ENCODE measurements around the gene MACF1. TPM values are rescaled to one million over a fixed set of nuclear protein-coding genes. Genes with fewer than 3 reads are reported as not detected.

The MACF1 gene
- total and polyA plus RNA-seq, 7 donors, result 38.9 to 162 (median 71.4) TPM

- TF ChIP-seq CTCF (IDR thresholded peaks at IDR 0.05), result no peak
- DNase-seq (no peak), ATAC-seq (no peak)
- H3K4me1 ChIP-seq, result no peaks in the 10 kb centered on the region
- no peaks in the 10 kb centered on the region for H3K9me3 ChIP-seq
- intact Hi-C loops (cut with DNase I), result no loop called here
- 88 to 96% (median 91%) methylated on average over 2 of the region's 2 CpGs for WGBS, 3 donors
- H3K36me3 ChIP-seq (ENCODE audit: insufficient read depth in 1 of 2, low read depth in 1 of 2), result peaks cover 15 to 98% of the 10 kb centered on the region in 2 donors
- H3K27me3 ChIP-seq (ENCODE audit: insufficient read depth in 3 of 3, low read length in 2 of 3), result no peaks in the 10 kb centered on the region
- H3K27ac ChIP-seq, result no peak overlapping the region
- H3K4me3 ChIP-seq, result no peak overlapping the region
Measured at GRCh38 chr1:39384305-39384704, 179.8 kb downstream of the MACF1 start.

GRCh38 chr1:39385067-39385988, 180.8 kb downstream of the MACF1 start:
- ATAC-seq (peak; percentile 41 to 49 (median 44)), DNase-seq (no peak)
- H3K36me3 ChIP-seq (ENCODE audit: insufficient read depth in 1 of 2, low read depth in 1 of 2), result peaks cover 15 to 98% of the 10 kb centered on the region in 2 donors
- no peak for TF ChIP-seq CTCF (IDR thresholded peaks at IDR 0.05)
- 72 to 81% (median 75%) methylated on average over 16 of the region's 16 CpGs for WGBS, 3 donors
- no peaks in the 10 kb centered on the region for H3K9me3 ChIP-seq
- no peaks in the 10 kb centered on the region for H3K27me3 ChIP-seq (ENCODE audit: insufficient read depth in 3 of 3, low read length in 2 of 3)
- intact Hi-C loops (cut with DNase I), result no loop called here
- no peak overlapping the region for H3K27ac ChIP-seq
- H3K4me3 ChIP-seq, result no peak overlapping the region
- no peaks in the 10 kb centered on the region for H3K4me1 ChIP-seq

- 91 to 99% (median 92%) methylated on average over 5 of the region's 5 CpGs for WGBS, 3 donors
- Histone ChIP-seq H3K36me3 (ENCODE audit: insufficient read depth in 1 of 2, low read depth in 1 of 2) (peaks cover 9 to 84% of the 10 kb centered on the region in 2 donors), H3K9me3 (no peaks in the 10 kb centered on the region), H3K4me1 (peaks cover 12% of the 10 kb centered on the region), H3K27ac (no peak overlapping the region), H3K27me3 (ENCODE audit: insufficient read depth in 3 of 3, low read length in 2 of 3) (no peaks in the 10 kb centered on the region), H3K4me3 (no peak overlapping the region)
- intact Hi-C loops (cut with DNase I), result no loop called here
- ATAC-seq, result no peak
- TF ChIP-seq CTCF (IDR thresholded peaks at IDR 0.05), result no peak
- DNase-seq, result no peak
Measured at GRCh38 chr1:39386997-39387396, 182.5 kb downstream of the MACF1 start.

- H3K36me3 ChIP-seq (ENCODE audit: insufficient read depth in 1 of 2, low read depth in 1 of 2), result peaks cover 9 to 79% of the 10 kb centered on the region in 2 donors
- DNase-seq (no peak), ATAC-seq (no peak)
- no peak overlapping the region for H3K4me3 ChIP-seq
- TF ChIP-seq CTCF (IDR thresholded peaks at IDR 0.05), result no peak
- intact Hi-C loops (cut with DNase I), result no loop called here
- H3K9me3 ChIP-seq, result no peaks in the 10 kb centered on the region
- WGBS, 3 donors, result 89 to 94% (median 92%) methylated on average over 4 of the region's 4 CpGs
- no peaks in the 10 kb centered on the region for H3K27me3 ChIP-seq (ENCODE audit: insufficient read depth in 3 of 3, low read length in 2 of 3)
- H3K27ac ChIP-seq, result no peak overlapping the region
- peaks cover 16% of the 10 kb centered on the region for H3K4me1 ChIP-seq
Measured at GRCh38 chr1:39387452-39387851, 183.0 kb downstream of the MACF1 start.
